IMR-90 (cell line): ENCODE measurements around the gene NUDT8.

Experiments used
- BHLHE40 ChIP-seq: fragments of 150-350 bp; IDR thresholded peaks from 2 replicates; pipeline ENCODE4 v1.6.1; 2016; ENCODE audit warnings: mild to moderate bottlenecking, low read depth, low read length
- CEBPB ChIP-seq: IDR thresholded peaks from 2 replicates; pipeline ENCODE4 v1.6.1; 2012; ENCODE audit warnings: low read depth, low read length, improper control_type of control experiment
- FOS ChIP-seq: fragments of 150-350 bp; IDR thresholded peaks from 2 replicates; pipeline ENCODE4 v1.6.1; 2016; ENCODE audit warnings: low read depth, low read length
- MAZ ChIP-seq: IDR thresholded peaks from 2 replicates; pipeline ENCODE4 v1.6.1; 2012; ENCODE audit warnings: low read depth, mild to moderate bottlenecking, low read length, improper control_type of control experiment, moderate library complexity, borderline replicate concordance
- MXI1 ChIP-seq: IDR thresholded peaks from 2 replicates; pipeline ENCODE4 v1.6.1; 2012; ENCODE audit warnings: low read depth, mild to moderate bottlenecking, low read length, moderate library complexity, borderline replicate concordance
- POLR2A ChIP-seq: IDR thresholded peaks from 2 replicates; pipeline ENCODE4 v1.6.1; 2012; ENCODE audit warnings: mild to moderate bottlenecking, low read depth, low read length
- RAD21 ChIP-seq: IDR thresholded peaks from 2 replicates; pipeline ENCODE4 v1.6.1; 2012; ENCODE audit warnings: low read length, improper control_type of control experiment
- RCOR1 ChIP-seq: IDR thresholded peaks from 2 replicates; pipeline ENCODE4 v1.6.1; 2012; ENCODE audit warnings: mild to moderate bottlenecking, low read length, improper control_type of control experiment; ENCODE audit not compliant: insufficient replicate concordance
- RFX5 ChIP-seq: IDR thresholded peaks from 2 replicates; pipeline ENCODE4 v1.8.0; 2012; ENCODE audit warnings: low read depth, mild to moderate bottlenecking, low read length, moderate library complexity
- SMC3 ChIP-seq: fragments of 150-350 bp; IDR thresholded peaks from 2 replicates; pipeline ENCODE4 v1.6.1; 2016; ENCODE audit warnings: low read depth, mild to moderate bottlenecking, antibody characterized with exemption, low read length, moderate library complexity
- TF ChIP-seq, protein P1 (sequence below): conservative IDR thresholded peaks from 2 replicates; pipeline ENCODE4 v1.5.1; 2012; ENCODE audit warnings: mild to moderate bottlenecking, low read depth, low read length, improper control_type of control experiment
- TF ChIP-seq, protein P2 (sequence below): fragments of 150-350 bp; IDR thresholded peaks from 2 replicates; pipeline ENCODE4 v1.6.1; 2017; ENCODE audit warnings: mild to moderate bottlenecking, antibody characterized with exemption, low read length, low read depth

DNA sequence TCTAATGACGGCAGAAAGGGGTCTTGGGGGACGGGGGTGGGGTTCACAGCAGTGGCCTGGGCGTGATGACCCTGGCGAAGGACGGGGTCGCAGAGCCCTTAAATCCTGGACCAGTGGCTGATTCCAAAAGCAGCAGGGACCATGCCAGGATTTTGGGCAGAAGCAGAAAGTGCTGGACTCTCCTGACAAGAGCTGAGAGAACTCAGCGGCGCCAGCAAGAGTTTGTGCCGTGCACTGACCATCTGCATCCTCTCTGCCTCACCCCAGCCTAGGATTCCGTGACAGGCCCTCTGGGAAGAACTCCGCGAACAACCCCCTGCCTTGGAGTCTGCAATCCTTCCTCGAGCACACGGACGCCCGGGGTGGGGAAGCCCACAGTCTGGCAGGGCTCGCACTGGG is 23.6 kb downstream of the NUDT8 start:
- TF ChIP-seq CEBPB (no peak), BHLHE40 (no peak), POLR2A (no peak), RFX5 (no peak), RCOR1 (no peak), MXI1 (no peak), RAD21 (no peak), SMC3 (no peak), FOS (no peak), MAZ (no peak)
- TF ChIP-seq, protein P1, sequence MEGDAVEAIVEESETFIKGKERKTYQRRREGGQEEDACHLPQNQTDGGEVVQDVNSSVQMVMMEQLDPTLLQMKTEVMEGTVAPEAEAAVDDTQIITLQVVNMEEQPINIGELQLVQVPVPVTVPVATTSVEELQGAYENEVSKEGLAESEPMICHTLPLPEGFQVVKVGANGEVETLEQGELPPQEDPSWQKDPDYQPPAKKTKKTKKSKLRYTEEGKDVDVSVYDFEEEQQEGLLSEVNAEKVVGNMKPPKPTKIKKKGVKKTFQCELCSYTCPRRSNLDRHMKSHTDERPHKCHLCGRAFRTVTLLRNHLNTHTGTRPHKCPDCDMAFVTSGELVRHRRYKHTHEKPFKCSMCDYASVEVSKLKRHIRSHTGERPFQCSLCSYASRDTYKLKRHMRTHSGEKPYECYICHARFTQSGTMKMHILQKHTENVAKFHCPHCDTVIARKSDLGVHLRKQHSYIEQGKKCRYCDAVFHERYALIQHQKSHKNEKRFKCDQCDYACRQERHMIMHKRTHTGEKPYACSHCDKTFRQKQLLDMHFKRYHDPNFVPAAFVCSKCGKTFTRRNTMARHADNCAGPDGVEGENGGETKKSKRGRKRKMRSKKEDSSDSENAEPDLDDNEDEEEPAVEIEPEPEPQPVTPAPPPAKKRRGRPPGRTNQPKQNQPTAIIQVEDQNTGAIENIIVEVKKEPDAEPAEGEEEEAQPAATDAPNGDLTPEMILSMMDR, result no peak
- TF ChIP-seq, protein P2, sequence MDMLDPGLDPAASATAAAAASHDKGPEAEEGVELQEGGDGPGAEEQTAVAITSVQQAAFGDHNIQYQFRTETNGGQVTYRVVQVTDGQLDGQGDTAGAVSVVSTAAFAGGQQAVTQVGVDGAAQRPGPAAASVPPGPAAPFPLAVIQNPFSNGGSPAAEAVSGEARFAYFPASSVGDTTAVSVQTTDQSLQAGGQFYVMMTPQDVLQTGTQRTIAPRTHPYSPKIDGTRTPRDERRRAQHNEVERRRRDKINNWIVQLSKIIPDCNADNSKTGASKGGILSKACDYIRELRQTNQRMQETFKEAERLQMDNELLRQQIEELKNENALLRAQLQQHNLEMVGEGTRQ, result no peak
